ENCODE results near the gene TIAM2.

TIAM2 gene

GRCh38 chr6:155061381-155061780, 66.3 kb downstream of the TIAM2 start:
- DNase-seq (ENCODE audit: low read depth in 2 of 2): no peak

- DNase-seq (ENCODE audit: low read depth in 2 of 2): no peak
Measured at GRCh38 chr6:155062866-155063341, 67.8 kb downstream of the TIAM2 start.

DNA sequence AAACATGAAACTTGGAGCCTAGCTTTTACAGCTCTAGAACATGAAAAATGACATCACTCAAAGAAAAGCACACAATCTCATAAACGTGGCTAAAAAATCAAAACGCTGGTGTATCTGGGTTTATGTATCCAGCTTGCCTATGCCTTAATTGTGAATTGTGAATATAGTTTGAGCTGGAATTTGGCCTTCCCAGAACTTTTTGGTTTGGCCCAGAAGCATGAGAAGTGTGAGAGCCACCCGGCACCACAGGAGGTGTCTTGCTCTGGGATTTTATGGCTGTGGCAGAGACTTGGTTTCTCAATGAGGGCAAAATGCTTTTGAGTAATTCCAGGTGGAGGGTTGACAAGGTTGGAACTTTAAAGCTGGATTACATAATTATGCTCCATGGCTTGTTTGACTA, 69.2 kb downstream of the TIAM2 start:
- DNase-seq (ENCODE audit: low read depth in 2 of 2): no peak

DNA sequence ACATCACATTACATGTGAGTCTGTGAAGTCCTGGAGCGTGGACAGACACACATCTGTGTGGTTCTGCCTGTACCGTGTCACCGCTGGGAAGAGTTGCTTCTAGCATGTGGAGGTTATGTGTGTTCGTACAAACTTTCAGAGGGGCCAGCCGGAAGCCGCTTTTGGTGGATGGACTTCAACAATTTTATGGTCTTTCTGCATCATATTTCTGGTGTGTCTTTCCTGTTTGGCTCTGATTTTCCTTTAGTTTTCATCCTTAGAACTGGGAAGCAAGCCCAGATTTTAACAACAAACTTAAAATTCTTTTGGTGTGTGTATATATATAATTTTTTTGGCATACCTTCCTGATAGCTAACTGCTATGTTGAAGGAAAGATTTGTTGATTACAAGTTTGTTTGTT, 71.2 kb downstream of the TIAM2 start:
- no peak for DNase-seq (ENCODE audit: low read depth in 2 of 2)

- no peak for DNase-seq (ENCODE audit: low read depth in 2 of 2)
Measured at GRCh38 chr6:155066921-155067680, 72.0 kb downstream of the TIAM2 start.

GRCh38 chr6:155067956-155068615, 73.0 kb downstream of the TIAM2 start:
- no peak for DNase-seq (ENCODE audit: low read depth in 2 of 2)

DNA sequence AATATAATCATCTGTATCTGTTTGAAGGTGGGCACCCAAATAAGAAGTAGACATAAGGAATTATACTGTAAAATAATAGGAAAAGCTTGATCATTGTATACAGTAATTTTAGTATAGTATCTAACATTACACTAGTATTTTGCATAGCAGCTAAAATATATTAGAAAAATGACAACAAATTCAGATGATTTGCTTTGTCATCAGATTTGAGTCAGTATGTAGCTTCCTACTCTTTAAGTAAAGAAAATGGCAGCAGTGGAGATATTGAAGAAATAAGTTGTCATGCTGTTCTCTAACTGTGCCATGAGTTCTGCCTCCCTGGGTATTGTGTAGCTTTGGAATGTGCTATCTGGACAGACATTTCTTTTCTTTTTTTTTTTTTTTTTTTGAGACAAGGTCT, 74.4 kb downstream of the TIAM2 start:
- no peak for DNase-seq (ENCODE audit: low read depth in 2 of 2)

DNA sequence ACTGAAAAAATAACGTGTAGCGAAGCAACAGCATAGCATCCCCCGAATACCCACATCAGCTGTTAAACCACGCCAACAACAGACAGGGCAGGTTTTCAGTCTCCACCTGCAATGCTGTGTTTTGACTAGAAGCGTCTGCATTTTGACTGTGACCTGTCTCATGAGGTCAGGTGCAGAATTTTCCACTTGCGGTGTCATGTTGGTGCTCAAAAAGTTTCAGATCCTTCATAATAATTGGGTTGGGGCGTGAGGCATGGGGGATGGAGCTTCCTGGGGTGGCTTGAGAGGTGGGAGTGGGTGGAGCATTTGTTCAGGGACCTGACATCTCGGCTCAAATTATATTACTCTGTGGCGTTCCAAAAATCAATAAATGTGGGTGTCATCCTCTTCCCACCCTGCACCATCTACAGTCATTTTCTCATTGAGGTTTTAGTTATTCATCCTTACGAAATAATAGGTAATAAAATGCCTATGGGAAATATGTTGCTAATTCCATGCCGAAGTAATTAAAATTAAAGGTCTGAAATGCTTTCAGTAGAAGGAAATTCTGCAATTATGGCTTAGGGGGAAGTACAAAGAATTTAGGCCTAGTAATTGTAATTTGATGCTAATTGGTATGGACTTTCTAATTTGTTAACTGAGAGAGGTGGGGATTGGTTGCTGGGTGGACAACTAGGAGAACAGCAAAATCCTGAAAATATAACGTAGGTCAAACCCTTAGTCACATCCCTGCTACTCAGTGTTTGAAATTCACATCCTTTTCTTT, 81.0 kb downstream of the TIAM2 start:
- no peak for DNase-seq (ENCODE audit: low read depth in 2 of 2)

- no peak for DNase-seq (ENCODE audit: low read depth in 2 of 2)
Measured at GRCh38 chr6:155077331-155077730, 82.2 kb downstream of the TIAM2 start.

DNA sequence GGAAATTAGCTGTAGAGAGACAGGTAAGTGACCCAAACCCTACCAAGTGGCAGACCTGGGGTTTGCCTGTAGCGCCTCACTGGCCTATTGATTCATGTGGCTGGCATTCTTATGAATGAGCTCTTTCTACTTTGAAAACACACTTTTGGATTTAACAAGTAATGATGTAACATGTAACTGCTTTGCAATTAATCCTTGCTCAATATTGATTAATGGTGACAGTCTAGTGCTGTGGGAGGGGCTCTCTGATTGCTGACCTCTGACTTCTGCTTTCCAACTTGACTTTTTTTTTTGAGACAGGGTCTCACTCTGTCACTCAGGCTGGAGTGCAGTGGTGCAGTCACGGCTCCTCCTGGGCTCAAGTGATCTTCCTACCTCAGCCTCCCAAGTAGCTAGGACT, 82.7 kb downstream of the TIAM2 start:
- no peak for DNase-seq (ENCODE audit: low read depth in 2 of 2)

GRCh38 chr6:155078331-155078745, 83.2 kb downstream of the TIAM2 start:
- DNase-seq (ENCODE audit: low read depth in 2 of 2): no peak

- DNase-seq (ENCODE audit: low read depth in 2 of 2): no peak
Measured at GRCh38 chr6:155079985-155080452, 84.9 kb downstream of the TIAM2 start.

GRCh38 chr6:155080881-155081845, 86.0 kb downstream of the TIAM2 start:
- DNase-seq (ENCODE audit: low read depth in 2 of 2): no peak

DNA sequence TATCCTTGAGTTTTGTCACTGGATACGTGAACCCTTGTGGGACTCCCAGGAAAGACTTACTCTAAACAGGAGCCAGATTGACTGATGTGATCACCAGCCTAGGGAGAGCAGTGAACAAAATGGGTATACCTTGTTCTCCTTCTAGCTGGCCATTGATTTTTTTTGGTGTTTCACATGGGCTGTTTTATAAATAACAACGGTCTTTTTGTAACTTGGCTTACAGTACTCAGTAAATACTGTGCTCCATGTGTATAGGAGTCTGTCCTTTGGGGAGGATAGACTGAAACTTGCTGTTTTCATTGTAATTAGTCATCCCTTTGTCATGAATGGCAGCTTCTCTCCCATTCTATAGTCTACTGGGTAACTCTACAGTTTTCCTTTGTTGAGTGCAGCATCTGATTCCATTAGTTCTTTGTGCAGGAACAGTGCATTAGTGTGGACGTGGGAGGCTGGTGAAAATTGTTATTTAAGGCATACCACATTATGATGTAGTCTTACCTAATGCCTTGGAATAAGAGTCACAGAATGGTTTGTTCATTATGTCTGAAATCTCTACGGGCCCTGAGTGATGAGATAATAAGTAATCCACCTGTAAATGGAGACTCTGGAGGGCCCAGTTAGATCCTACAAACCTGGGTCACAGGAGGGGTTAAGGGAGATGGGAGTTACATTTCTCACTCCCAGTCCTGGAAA, 89.5 kb downstream of the TIAM2 start:
- DNase-seq (ENCODE audit: low read depth in 2 of 2): no peak

DNA sequence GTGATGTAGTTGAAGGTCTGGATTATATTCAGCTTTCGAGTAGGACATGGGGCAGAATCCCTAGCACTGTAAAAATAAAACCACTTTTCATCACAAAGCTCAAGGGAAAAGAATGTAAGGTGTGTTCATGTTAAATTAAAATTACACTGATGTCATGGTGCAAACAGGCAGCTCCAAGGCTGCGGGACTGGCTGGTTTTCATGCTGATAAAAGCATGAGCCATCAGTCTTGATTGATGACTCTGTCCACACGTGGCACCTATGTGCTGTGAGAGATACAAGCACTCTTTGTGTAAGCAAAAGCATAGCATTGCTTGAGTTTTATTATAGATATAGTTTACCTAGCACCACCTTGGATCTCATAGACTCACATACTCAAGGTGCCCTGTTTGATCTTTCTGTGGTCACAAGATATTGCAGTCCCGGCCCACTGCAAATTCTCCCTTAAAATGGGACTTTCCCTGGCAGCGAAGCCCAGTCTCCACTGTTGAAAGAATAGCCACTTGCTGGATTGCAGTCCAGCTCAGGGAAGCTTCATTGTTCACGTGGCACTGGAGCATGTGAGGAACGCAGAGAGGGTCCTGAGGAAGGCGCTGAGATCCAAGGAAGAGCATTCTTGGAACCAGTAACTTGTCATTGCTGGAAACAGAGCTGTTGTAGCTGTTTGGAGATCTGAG, 90.6 kb downstream of the TIAM2 start:
- DNase-seq (ENCODE audit: low read depth in 2 of 2): no peak

- no peak for DNase-seq (ENCODE audit: low read depth in 2 of 2)
Measured at GRCh38 chr6:155088856-155089255, 93.7 kb downstream of the TIAM2 start.

DNA sequence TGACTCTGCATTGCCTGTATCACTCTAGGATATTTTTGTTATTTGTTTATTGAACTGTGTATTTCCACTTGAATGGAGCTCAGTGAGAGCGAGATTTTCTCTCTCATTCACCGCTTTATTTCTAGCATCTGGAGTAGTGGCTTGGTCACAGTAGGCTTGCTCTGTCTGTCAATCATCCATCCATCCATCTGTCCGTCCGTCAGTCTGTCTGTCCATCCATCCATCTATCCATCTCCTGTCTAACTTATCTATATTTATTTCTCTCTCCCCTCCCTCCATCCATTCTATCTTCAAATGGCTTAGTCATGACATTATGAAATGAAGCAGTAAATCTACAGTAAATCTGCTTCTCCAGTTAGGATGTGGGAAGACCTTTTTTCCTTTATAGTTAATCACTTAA, 94.6 kb downstream of the TIAM2 start:
- no peak for DNase-seq (ENCODE audit: low read depth in 2 of 2)

DNA sequence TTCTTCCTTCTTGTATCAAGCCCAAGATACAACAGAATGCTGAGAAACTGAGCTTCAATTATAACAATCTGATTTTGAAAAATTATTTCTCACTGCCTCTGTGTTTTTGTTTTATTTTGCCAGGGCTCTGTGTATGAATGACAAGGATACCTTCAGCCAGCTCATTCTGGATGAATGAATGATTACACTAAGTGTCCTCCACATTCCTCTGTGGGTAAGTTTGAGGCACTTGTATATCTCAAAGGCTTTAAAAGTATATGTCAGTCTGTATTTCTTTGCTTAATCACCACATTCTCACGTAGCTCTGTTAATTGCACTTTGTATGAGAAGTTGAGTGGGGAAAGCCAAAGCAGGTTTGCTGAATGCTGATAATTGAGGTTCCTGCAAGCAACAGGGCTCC, 95.1 kb downstream of the TIAM2 start:
- no peak for DNase-seq (ENCODE audit: low read depth in 2 of 2)

- no peak for DNase-seq (ENCODE audit: low read depth in 2 of 2)
Measured at GRCh38 chr6:155091756-155092155, 96.6 kb downstream of the TIAM2 start.

- no peak for DNase-seq (ENCODE audit: low read depth in 2 of 2)
Measured at GRCh38 chr6:155093430-155093829, 98.3 kb downstream of the TIAM2 start.
